ENCODE data around the gene KCNH2.

DNA sequence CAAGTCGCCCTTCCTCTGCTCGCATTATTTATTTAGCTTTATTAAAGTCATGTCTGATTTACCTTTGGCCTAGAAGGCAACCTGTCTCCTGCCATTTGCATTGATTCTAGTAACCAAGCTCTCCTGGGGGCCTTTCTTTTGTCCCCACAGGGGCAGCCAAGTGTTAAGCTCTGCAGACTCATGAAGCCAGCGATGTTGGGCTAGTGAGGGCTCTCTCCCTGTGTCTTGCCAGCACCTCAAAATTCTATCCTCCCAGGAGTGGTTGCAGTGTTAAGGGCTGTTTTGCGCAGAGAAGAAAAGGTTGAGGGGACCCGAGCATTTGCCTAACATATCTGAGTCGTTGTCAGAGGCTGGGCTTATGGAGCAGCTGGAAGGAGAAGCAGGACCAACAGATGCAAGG lies 63.9 kb downstream of the KCNH2 start:
- TF ChIP-seq, protein P1, sequence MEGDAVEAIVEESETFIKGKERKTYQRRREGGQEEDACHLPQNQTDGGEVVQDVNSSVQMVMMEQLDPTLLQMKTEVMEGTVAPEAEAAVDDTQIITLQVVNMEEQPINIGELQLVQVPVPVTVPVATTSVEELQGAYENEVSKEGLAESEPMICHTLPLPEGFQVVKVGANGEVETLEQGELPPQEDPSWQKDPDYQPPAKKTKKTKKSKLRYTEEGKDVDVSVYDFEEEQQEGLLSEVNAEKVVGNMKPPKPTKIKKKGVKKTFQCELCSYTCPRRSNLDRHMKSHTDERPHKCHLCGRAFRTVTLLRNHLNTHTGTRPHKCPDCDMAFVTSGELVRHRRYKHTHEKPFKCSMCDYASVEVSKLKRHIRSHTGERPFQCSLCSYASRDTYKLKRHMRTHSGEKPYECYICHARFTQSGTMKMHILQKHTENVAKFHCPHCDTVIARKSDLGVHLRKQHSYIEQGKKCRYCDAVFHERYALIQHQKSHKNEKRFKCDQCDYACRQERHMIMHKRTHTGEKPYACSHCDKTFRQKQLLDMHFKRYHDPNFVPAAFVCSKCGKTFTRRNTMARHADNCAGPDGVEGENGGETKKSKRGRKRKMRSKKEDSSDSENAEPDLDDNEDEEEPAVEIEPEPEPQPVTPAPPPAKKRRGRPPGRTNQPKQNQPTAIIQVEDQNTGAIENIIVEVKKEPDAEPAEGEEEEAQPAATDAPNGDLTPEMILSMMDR (conservative IDR thresholded peaks at IDR 0.05; ENCODE audit: low read depth, low read length): no peak
- no peak for TF ChIP-seq EZH2 (IDR thresholded peaks at IDR 0.05; ENCODE audit: borderline replicate concordance, low read depth, low read length, poor library complexity, severe bottlenecking)
